ENCODE measurements around the gene NIPAL1.

NIPAL1 gene

DNA sequence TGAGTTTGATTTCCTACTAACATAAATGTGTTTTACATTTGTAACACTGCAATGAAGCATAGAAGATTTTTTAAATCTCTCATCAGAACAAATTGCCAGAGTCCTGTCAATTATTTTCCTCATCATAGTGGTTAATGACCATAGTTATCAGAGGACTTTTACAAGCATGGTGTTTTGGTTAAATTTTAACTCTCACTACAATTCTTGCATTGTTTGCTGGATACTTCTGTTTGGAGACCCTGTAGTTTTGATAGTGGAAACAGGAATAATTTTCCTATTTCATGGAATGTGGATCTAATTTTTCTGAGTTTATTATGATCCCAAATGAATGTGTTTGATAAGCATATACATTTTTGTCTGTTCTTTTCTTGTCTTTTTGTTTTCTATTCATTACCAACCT lies 16.8 kb downstream of the NIPAL1 start:
- Histone ChIP-seq H3K4me3 (replicated peaks; ENCODE audit: insufficient read depth, low read length) (no peak overlapping the region), H3K27me3 (ENCODE audit: insufficient read depth, poor library complexity, severe bottlenecking) (no peaks in the 10 kb centered on the region), H3K27ac (replicated peaks) (no peak overlapping the region)
- TF ChIP-seq, protein P1, sequence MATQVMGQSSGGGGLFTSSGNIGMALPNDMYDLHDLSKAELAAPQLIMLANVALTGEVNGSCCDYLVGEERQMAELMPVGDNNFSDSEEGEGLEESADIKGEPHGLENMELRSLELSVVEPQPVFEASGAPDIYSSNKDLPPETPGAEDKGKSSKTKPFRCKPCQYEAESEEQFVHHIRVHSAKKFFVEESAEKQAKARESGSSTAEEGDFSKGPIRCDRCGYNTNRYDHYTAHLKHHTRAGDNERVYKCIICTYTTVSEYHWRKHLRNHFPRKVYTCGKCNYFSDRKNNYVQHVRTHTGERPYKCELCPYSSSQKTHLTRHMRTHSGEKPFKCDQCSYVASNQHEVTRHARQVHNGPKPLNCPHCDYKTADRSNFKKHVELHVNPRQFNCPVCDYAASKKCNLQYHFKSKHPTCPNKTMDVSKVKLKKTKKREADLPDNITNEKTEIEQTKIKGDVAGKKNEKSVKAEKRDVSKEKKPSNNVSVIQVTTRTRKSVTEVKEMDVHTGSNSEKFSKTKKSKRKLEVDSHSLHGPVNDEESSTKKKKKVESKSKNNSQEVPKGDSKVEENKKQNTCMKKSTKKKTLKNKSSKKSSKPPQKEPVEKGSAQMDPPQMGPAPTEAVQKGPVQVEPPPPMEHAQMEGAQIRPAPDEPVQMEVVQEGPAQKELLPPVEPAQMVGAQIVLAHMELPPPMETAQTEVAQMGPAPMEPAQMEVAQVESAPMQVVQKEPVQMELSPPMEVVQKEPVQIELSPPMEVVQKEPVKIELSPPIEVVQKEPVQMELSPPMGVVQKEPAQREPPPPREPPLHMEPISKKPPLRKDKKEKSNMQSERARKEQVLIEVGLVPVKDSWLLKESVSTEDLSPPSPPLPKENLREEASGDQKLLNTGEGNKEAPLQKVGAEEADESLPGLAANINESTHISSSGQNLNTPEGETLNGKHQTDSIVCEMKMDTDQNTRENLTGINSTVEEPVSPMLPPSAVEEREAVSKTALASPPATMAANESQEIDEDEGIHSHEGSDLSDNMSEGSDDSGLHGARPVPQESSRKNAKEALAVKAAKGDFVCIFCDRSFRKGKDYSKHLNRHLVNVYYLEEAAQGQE (IDR thresholded peaks at IDR 0.05; ENCODE audit: insufficient replicate concordance, low read depth), result no peak
- TF ChIP-seq, protein P2, sequence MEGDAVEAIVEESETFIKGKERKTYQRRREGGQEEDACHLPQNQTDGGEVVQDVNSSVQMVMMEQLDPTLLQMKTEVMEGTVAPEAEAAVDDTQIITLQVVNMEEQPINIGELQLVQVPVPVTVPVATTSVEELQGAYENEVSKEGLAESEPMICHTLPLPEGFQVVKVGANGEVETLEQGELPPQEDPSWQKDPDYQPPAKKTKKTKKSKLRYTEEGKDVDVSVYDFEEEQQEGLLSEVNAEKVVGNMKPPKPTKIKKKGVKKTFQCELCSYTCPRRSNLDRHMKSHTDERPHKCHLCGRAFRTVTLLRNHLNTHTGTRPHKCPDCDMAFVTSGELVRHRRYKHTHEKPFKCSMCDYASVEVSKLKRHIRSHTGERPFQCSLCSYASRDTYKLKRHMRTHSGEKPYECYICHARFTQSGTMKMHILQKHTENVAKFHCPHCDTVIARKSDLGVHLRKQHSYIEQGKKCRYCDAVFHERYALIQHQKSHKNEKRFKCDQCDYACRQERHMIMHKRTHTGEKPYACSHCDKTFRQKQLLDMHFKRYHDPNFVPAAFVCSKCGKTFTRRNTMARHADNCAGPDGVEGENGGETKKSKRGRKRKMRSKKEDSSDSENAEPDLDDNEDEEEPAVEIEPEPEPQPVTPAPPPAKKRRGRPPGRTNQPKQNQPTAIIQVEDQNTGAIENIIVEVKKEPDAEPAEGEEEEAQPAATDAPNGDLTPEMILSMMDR (IDR thresholded peaks at IDR 0.05; ENCODE audit: insufficient read depth, low read length), result no peak
- TF ChIP-seq GABPA (IDR thresholded peaks at IDR 0.05; ENCODE audit: low read depth), result no peak
- no peak for TF ChIP-seq SPI1 (IDR thresholded peaks at IDR 0.05; ENCODE audit: borderline replicate concordance, low read depth)
- no peak for TF ChIP-seq POLR2AphosphoS5 (IDR thresholded peaks at IDR 0.05; ENCODE audit: low read depth)
- no peak for DNase-seq (ENCODE audit: low read depth in 1 of 2, low spot score in 1 of 2)

DNA sequence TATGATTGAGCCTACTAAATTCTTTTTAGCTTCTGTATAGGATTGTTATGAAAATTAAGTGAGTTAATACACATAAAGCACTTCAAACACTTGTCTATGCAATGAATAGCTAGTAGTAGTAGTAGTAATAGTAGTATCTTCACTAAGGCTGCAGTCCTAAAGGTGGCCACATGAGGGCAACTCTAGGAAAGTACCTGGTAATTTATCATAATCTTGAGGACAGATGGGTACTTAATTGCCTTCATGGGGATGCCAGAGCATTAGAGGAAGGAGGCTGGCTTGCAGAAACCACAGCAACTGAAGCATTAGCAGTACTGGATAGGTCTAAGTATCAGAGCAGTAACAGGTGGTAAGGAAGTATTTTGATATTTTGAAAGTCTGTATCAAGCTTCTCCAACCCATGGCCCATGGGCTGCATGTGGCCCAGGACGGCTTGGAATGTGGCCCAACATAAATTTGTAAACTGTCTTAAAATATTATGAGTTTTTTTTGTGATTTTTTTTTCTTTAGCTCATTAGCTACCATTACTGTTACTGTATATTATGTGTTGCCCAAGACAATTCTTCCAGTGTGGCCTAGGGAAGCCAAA lies 17.3 kb downstream of the NIPAL1 start:
- peak in 1 of 2 experiments; percentile 55 for DNase-seq (ENCODE audit: low read depth in 1 of 2, low spot score in 1 of 2)
- Histone ChIP-seq H3K27ac (replicated peaks) (no peak overlapping the region), H3K4me3 (replicated peaks; ENCODE audit: insufficient read depth, low read length) (no peak overlapping the region), H3K27me3 (ENCODE audit: insufficient read depth, poor library complexity, severe bottlenecking) (no peaks in the 10 kb centered on the region)
- TF ChIP-seq SPI1 (IDR thresholded peaks at IDR 0.05; ENCODE audit: borderline replicate concordance, low read depth), result no peak

DNA sequence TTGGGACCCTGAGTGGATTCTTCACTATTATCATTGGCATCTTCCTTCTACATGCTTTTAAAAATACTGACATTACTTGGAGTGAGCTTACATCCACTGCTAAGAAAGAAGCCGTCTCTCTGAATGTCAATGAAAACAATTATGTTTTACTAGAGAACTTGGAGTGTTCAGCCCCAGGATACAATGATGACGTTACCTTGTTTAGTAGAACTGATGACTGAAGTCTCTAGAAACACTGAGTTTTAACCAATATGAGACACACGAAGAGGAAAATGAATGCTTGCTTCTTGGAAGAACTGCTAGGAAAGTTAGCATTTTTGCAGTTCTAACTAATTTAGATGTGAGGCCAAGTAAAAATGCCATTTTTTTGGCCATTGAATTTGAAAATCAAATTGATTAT lies 19.4 kb downstream of the NIPAL1 start:
- Histone ChIP-seq H3K4me3 (replicated peaks; ENCODE audit: insufficient read depth, low read length) (no peak overlapping the region), H3K27ac (replicated peaks) (no peak overlapping the region), H3K27me3 (ENCODE audit: insufficient read depth, poor library complexity, severe bottlenecking) (no peaks in the 10 kb centered on the region)
- TF ChIP-seq POLR2AphosphoS5 (IDR thresholded peaks at IDR 0.05; ENCODE audit: low read depth), result no peak
- TF ChIP-seq SPI1 (IDR thresholded peaks at IDR 0.05; ENCODE audit: borderline replicate concordance, low read depth), result no peak
- no peak for TF ChIP-seq GABPA (IDR thresholded peaks at IDR 0.05; ENCODE audit: low read depth)
- TF ChIP-seq, protein P1 (IDR thresholded peaks at IDR 0.05; ENCODE audit: insufficient replicate concordance, low read depth), result no peak
- TF ChIP-seq, protein P2 (IDR thresholded peaks at IDR 0.05; ENCODE audit: insufficient read depth, low read length), result no peak
- no peak for DNase-seq (ENCODE audit: low read depth in 1 of 2, low spot score in 1 of 2)

DNA sequence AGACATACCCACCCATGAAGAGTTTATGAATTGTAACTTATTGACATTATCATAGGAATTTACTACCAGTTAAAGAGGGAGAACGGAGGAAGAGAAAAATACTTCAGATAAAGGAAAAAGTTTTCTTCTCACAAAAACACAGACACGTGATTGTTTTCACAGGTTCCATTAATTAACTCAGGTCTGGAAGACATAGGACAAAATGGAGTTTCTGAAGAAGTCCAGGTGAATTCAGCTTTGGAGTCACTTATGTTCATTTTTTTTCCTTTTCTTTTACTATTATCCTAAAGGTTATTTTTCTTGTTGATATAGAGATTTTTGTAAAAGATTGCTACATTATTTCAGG lies 20.5 kb downstream of the NIPAL1 start:
- Histone ChIP-seq H3K4me3 (replicated peaks; ENCODE audit: insufficient read depth, low read length) (no peak overlapping the region), H3K27ac (replicated peaks) (peak overlapping the region; percentile 56), H3K27me3 (ENCODE audit: insufficient read depth, poor library complexity, severe bottlenecking) (no peaks in the 10 kb centered on the region)
- no peak for DNase-seq (ENCODE audit: low read depth in 1 of 2, low spot score in 1 of 2)
- TF ChIP-seq, protein P1 (IDR thresholded peaks at IDR 0.05; ENCODE audit: insufficient replicate concordance, low read depth), result no peak
- TF ChIP-seq SPI1 (IDR thresholded peaks at IDR 0.05; ENCODE audit: borderline replicate concordance, low read depth) (no peak), POLR2AphosphoS5 (IDR thresholded peaks at IDR 0.05; ENCODE audit: low read depth) (no peak), GABPA (IDR thresholded peaks at IDR 0.05; ENCODE audit: low read depth) (no peak)
- TF ChIP-seq, protein P2 (IDR thresholded peaks at IDR 0.05; ENCODE audit: insufficient read depth, low read length), result no peak
